WTC11 (cell line): ENCODE measurements around the gene BLNK. TPM values are rescaled to one million over a fixed set of nuclear protein-coding genes. Genes with fewer than 3 reads are reported as not detected.

Experiments used
- ATAC-seq: fragments of 200-7000 bp; cut with Tn5 transposase; 2 replicates; pipeline ENCODE4 v1.10.0; 2021; ENCODE audit warnings: mild to moderate bottlenecking, moderate library complexity
- CTCF ChIA-PET: fragments of 300-600 bp; sonication (Branson Sonifier 250); formaldehyde crosslinking; loops from one replicate; lab custom pipeline; 2021; ENCODE audit warnings: antibody characterized with exemption; lab: Charles Lee
- POLR2A ChIA-PET: fragments of 350-600 bp; sonication (Branson Sonifier 250); formaldehyde crosslinking; loops from one replicate; lab custom pipeline; 2021; ENCODE audit warnings: antibody characterized with exemption; lab: Charles Lee
- DNase-seq: peaks from one replicate; pipeline ENCODE4 v3.0.0; 2021; ENCODE audit warnings: low spot score
- H3K27ac Mint-ChIP-seq: 2 replicates; pipeline ENCODE4 v1.8.0; 2021; ENCODE audit warnings: mixed read lengths
- H3K27me3 Mint-ChIP-seq: 2 replicates; pipeline ENCODE4 v1.8.0; 2021; ENCODE audit warnings: low read depth, mild to moderate bottlenecking, moderate library complexity, mixed read lengths
- H3K36me3 Mint-ChIP-seq: 2 replicates; pipeline ENCODE4 v1.8.0; 2021; ENCODE audit warnings: mixed read lengths
- H3K4me1 Mint-ChIP-seq: 2 replicates; pipeline ENCODE4 v1.8.0; 2022; ENCODE audit warnings: mixed read lengths
- H3K4me3 Mint-ChIP-seq: 2 replicates; pipeline ENCODE4 v1.8.0; 2021; ENCODE audit warnings: mild to moderate bottlenecking, moderate library complexity, mixed read lengths
- H3K9me3 Mint-ChIP-seq: 2 replicates; pipeline ENCODE4 v1.8.0; 2021; ENCODE audit warnings: mixed read lengths
- ATF1 ChIP-seq: sonication (generic); formaldehyde crosslinking; IDR thresholded peaks from 2 replicates; pipeline ENCODE4 v1.8.1; 2023; ENCODE audit warnings: mild to moderate bottlenecking, moderate library complexity, missing genetic modification reagents
- CREB1 ChIP-seq: sonication (generic); formaldehyde crosslinking; IDR thresholded peaks from 2 replicates; pipeline ENCODE4 v1.8.0; 2023; ENCODE audit warnings: mild to moderate bottlenecking, missing genetic modification reagents
- CREM ChIP-seq: sonication (generic); formaldehyde crosslinking; IDR thresholded peaks from 2 replicates; pipeline ENCODE4 v1.8.1; 2022; ENCODE audit warnings: mild to moderate bottlenecking, missing genetic modification reagents, moderate library complexity
- ELF4 ChIP-seq: sonication (generic); formaldehyde crosslinking; IDR thresholded peaks from 2 replicates; pipeline ENCODE4 v1.8.1; 2022; ENCODE audit warnings: low read depth, mild to moderate bottlenecking, moderate library complexity, missing genetic modification reagents
- JUN ChIP-seq: sonication (generic); formaldehyde crosslinking; IDR thresholded peaks from 2 replicates; pipeline ENCODE4 v1.8.0; 2023; ENCODE audit warnings: mild to moderate bottlenecking, missing genetic modification reagents
- TCF7 ChIP-seq: sonication (generic); formaldehyde crosslinking; IDR thresholded peaks from 2 replicates; pipeline ENCODE4 v1.8.0; 2022; ENCODE audit warnings: mild to moderate bottlenecking, low read depth, missing genetic modification reagents, moderate library complexity
- TEAD1 ChIP-seq: sonication (generic); formaldehyde crosslinking; IDR thresholded peaks from 2 replicates; pipeline ENCODE4 v1.8.0; 2022; ENCODE audit warnings: mild to moderate bottlenecking, missing genetic modification reagents
- TEAD4 ChIP-seq: sonication (generic); formaldehyde crosslinking; IDR thresholded peaks from 2 replicates; pipeline ENCODE4 v1.8.0; 2022; ENCODE audit warnings: mild to moderate bottlenecking, missing genetic modification reagents
- ZNF317 ChIP-seq: sonication (generic); formaldehyde crosslinking; IDR thresholded peaks from 2 replicates; pipeline ENCODE4 v1.8.1; 2023; ENCODE audit warnings: low read depth, mild to moderate bottlenecking, moderate library complexity, missing genetic modification reagents, borderline replicate concordance
- total RNA-seq: library from RNA; stranded (reverse); gene quantifications from 3 replicates; pipeline ENCODE4 v1.2.3, GENCODE V29; 2021
- TF ChIP-seq, protein P1 (sequence below): sonication (generic); formaldehyde crosslinking; IDR thresholded peaks from 2 replicates; pipeline ENCODE4 v1.8.1; 2023; ENCODE audit warnings: mild to moderate bottlenecking, moderate library complexity, missing genetic modification reagents
- TF ChIP-seq, protein P2 (sequence below): sonication (generic); formaldehyde crosslinking; IDR thresholded peaks from 2 replicates; pipeline ENCODE4 v1.8.1; 2023; ENCODE audit warnings: mild to moderate bottlenecking, missing genetic modification reagents, borderline replicate concordance
- TF ChIP-seq, protein P3 (sequence below): fragments of 250-450 bp; sonication (Bioruptor Pico); IDR thresholded peaks from 2 replicates; pipeline ENCODE4 v2.1.2; 2022; ENCODE audit warnings: mild to moderate bottlenecking, moderate library complexity
- TF ChIP-seq, protein P4 (sequence below): sonication (generic); formaldehyde crosslinking; IDR thresholded peaks from 2 replicates; pipeline ENCODE4 v1.8.0; 2022; ENCODE audit warnings: mild to moderate bottlenecking, missing genetic modification reagents
- TF ChIP-seq, protein P5 (sequence below): fragments of 200-600 bp; IDR thresholded peaks from 2 replicates; pipeline ENCODE4 v1.8.0; 2022; ENCODE audit warnings: antibody characterized with exemption
- TF ChIP-seq, protein P6 (sequence below): sonication (generic); formaldehyde crosslinking; IDR thresholded peaks from 2 replicates; pipeline ENCODE4 v1.8.1; 2023; ENCODE audit warnings: mild to moderate bottlenecking, missing genetic modification reagents, moderate library complexity
- TF ChIP-seq, protein P7 (sequence below): fragments of 250-450 bp; sonication (Bioruptor Pico); IDR thresholded peaks from 2 replicates; pipeline ENCODE4 v1.9.0; 2021; ENCODE audit warnings: mild to moderate bottlenecking
- TF ChIP-seq, protein P8 (sequence below): sonication (generic); formaldehyde crosslinking; IDR thresholded peaks from 2 replicates; pipeline ENCODE4 v1.8.1; 2023; ENCODE audit warnings: mild to moderate bottlenecking, missing genetic modification reagents, moderate library complexity

The BLNK gene
- total RNA-seq, 1 experiment from 2014 or later = not detected

DNA sequence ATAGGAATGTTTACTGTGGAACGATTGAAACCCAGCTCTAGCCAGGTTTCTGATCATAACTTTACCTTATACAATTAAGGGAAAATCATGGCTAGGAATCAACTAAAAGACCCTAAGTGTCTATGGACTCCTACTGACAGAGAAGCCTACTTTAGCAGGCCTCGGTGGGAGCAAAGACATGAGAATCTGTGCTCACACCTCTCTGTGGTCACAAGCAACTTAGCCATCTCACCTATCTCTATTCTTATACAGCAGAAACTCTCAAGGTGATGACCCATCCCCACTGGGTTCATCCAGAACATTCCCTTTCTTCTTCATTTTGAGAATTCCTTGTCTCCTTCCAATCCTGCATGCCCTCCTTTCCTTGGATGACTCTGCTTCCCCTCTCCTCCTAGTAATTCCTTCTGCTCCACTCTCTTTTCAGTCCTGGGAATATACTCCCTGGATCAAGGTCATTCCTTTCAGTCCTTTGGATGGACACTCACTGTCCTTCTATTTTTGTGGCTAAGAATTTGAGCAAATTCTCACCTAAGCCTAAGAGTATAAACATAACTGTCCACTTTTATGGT lies 2.9 kb downstream of the BLNK start:
- ATAC-seq (no peak), DNase-seq (no peak)
- Mint-ChIP-seq H3K27ac (no peak overlapping the region), H3K4me1 (peaks cover 6% of the 10 kb centered on the region), H3K4me3 (no peak overlapping the region), H3K36me3 (no peaks in the 10 kb centered on the region), H3K9me3 (no peaks in the 10 kb centered on the region), H3K27me3 (no peaks in the 10 kb centered on the region; the same call in 1 of the 2 replicates)
- ChIA-PET POLR2A (interaction anchor here (0.7 kb wide), 1 partner anchor 527 kb away, joined by 4 read pairs; no protein-coding TSS in a partner anchor), CTCF (interaction anchor here (1.1 kb wide), 1 partner anchor 39 kb away, joined by 3 read pairs; no protein-coding TSS in a partner anchor)
- no peak for TF ChIP-seq CREM (CRISPR knock-in tag)
- no peak for TF ChIP-seq TCF7 (CRISPR knock-in tag)
- TF ChIP-seq CREB1 (CRISPR knock-in tag) = no peak
- no peak for TF ChIP-seq ATF1 (CRISPR knock-in tag)
- no peak for TF ChIP-seq ELF4 (CRISPR knock-in tag)
- TF ChIP-seq, protein P1, sequence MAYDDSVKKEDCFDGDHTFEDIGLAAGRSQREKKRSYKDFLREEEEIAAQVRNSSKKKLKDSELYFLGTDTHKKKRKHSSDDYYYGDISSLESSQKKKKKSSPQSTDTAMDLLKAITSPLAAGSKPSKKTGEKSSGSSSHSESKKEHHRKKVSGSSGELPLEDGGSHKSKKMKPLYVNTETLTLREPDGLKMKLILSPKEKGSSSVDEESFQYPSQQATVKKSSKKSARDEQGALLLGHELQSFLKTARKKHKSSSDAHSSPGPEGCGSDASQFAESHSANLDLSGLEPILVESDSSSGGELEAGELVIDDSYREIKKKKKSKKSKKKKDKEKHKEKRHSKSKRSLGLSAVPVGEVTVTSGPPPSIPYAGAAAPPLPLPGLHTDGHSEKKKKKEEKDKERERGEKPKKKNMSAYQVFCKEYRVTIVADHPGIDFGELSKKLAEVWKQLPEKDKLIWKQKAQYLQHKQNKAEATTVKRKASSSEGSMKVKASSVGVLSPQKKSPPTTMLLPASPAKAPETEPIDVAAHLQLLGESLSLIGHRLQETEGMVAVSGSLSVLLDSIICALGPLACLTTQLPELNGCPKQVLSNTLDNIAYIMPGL (CRISPR knock-in tag) = no peak
- TF ChIP-seq TEAD4 = no peak
- TF ChIP-seq, protein P2, sequence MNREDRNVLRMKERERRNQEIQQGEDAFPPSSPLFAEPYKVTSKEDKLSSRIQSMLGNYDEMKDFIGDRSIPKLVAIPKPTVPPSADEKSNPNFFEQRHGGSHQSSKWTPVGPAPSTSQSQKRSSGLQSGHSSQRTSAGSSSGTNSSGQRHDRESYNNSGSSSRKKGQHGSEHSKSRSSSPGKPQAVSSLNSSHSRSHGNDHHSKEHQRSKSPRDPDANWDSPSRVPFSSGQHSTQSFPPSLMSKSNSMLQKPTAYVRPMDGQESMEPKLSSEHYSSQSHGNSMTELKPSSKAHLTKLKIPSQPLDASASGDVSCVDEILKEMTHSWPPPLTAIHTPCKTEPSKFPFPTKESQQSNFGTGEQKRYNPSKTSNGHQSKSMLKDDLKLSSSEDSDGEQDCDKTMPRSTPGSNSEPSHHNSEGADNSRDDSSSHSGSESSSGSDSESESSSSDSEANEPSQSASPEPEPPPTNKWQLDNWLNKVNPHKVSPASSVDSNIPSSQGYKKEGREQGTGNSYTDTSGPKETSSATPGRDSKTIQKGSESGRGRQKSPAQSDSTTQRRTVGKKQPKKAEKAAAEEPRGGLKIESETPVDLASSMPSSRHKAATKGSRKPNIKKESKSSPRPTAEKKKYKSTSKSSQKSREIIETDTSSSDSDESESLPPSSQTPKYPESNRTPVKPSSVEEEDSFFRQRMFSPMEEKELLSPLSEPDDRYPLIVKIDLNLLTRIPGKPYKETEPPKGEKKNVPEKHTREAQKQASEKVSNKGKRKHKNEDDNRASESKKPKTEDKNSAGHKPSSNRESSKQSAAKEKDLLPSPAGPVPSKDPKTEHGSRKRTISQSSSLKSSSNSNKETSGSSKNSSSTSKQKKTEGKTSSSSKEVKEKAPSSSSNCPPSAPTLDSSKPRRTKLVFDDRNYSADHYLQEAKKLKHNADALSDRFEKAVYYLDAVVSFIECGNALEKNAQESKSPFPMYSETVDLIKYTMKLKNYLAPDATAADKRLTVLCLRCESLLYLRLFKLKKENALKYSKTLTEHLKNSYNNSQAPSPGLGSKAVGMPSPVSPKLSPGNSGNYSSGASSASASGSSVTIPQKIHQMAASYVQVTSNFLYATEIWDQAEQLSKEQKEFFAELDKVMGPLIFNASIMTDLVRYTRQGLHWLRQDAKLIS (CRISPR knock-in tag) = no peak
- TF ChIP-seq, protein P3, sequence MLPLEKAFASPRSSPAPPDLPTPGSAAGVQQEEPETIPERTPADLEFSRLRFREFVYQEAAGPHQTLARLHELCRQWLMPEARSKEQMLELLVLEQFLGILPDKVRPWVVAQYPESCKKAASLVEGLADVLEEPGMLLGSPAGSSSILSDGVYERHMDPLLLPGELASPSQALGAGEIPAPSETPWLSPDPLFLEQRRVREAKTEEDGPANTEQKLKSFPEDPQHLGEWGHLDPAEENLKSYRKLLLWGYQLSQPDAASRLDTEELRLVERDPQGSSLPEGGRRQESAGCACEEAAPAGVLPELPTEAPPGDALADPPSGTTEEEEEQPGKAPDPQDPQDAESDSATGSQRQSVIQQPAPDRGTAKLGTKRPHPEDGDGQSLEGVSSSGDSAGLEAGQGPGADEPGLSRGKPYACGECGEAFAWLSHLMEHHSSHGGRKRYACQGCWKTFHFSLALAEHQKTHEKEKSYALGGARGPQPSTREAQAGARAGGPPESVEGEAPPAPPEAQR (CRISPR knock-in tag) = no peak

DNA sequence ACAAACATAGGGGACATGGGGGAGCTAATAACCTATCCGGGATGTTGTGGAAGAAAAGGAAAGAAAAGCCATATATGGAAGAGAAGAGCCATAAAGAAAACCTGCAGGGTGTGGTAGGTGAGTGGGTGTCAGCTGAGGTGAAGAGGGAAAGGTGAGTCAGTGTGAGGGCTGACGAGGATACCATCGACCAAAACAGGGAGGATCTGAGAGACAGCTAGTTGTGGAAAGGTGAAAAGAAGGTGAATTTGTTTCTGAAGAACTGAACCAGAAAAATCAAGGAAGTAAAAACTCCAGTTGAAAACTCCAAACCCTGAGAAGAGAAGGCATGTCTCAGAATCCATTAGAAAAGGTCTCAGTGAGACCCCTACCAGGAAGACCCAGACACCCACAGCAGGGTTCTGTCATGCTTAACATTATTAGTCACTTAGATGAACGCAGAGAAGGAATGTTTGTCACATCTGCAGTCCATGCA lies 4.1 kb downstream of the BLNK start:
- TF ChIP-seq, protein P4, sequence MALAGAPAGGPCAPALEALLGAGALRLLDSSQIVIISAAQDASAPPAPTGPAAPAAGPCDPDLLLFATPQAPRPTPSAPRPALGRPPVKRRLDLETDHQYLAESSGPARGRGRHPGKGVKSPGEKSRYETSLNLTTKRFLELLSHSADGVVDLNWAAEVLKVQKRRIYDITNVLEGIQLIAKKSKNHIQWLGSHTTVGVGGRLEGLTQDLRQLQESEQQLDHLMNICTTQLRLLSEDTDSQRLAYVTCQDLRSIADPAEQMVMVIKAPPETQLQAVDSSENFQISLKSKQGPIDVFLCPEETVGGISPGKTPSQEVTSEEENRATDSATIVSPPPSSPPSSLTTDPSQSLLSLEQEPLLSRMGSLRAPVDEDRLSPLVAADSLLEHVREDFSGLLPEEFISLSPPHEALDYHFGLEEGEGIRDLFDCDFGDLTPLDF (CRISPR knock-in tag) = no peak
- TF ChIP-seq TEAD1 (CRISPR knock-in tag) (no peak), JUN (CRISPR knock-in tag) (no peak), ZNF317 (CRISPR knock-in tag) (no peak)
- TF ChIP-seq, protein P5, sequence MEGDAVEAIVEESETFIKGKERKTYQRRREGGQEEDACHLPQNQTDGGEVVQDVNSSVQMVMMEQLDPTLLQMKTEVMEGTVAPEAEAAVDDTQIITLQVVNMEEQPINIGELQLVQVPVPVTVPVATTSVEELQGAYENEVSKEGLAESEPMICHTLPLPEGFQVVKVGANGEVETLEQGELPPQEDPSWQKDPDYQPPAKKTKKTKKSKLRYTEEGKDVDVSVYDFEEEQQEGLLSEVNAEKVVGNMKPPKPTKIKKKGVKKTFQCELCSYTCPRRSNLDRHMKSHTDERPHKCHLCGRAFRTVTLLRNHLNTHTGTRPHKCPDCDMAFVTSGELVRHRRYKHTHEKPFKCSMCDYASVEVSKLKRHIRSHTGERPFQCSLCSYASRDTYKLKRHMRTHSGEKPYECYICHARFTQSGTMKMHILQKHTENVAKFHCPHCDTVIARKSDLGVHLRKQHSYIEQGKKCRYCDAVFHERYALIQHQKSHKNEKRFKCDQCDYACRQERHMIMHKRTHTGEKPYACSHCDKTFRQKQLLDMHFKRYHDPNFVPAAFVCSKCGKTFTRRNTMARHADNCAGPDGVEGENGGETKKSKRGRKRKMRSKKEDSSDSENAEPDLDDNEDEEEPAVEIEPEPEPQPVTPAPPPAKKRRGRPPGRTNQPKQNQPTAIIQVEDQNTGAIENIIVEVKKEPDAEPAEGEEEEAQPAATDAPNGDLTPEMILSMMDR = no peak
- TF ChIP-seq, protein P6, sequence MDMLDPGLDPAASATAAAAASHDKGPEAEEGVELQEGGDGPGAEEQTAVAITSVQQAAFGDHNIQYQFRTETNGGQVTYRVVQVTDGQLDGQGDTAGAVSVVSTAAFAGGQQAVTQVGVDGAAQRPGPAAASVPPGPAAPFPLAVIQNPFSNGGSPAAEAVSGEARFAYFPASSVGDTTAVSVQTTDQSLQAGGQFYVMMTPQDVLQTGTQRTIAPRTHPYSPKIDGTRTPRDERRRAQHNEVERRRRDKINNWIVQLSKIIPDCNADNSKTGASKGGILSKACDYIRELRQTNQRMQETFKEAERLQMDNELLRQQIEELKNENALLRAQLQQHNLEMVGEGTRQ (CRISPR knock-in tag) = no peak
- TF ChIP-seq, protein P7, sequence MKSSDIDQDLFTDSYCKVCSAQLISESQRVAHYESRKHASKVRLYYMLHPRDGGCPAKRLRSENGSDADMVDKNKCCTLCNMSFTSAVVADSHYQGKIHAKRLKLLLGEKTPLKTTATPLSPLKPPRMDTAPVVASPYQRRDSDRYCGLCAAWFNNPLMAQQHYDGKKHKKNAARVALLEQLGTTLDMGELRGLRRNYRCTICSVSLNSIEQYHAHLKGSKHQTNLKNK = no peak
- TF ChIP-seq, protein P8, sequence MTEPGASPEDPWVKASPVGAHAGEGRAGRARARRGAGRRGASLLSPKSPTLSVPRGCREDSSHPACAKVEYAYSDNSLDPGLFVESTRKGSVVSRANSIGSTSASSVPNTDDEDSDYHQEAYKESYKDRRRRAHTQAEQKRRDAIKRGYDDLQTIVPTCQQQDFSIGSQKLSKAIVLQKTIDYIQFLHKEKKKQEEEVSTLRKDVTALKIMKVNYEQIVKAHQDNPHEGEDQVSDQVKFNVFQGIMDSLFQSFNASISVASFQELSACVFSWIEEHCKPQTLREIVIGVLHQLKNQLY = no peak
- ATAC-seq (no peak), DNase-seq (no peak)
- POLR2A ChIA-PET = interaction anchor here (0.6 kb wide), 1 partner anchor 801 kb away, joined by 6 read pairs; no protein-coding TSS in a partner anchor
- peaks cover 9% of the 10 kb centered on the region for H3K4me1 Mint-ChIP-seq
- no peaks in the 10 kb centered on the region for H3K36me3 Mint-ChIP-seq
- no peak overlapping the region for H3K4me3 Mint-ChIP-seq
- no peaks in the 10 kb centered on the region for H3K9me3 Mint-ChIP-seq
- no peak overlapping the region for H3K27ac Mint-ChIP-seq
- no peaks in the 10 kb centered on the region; the same call in 1 of the 2 replicates for H3K27me3 Mint-ChIP-seq
- CTCF ChIA-PET = no interaction called here
